IPS-15b (cell line): Measurements from ENCODE around the gene DEXI.

Experiments used
- H3K27me3 ChIP-seq: one replicate; pipeline ENCODE4 v1.6.1; 2013; ENCODE audit warnings: low read length; ENCODE audit not compliant: control insufficient read depth, insufficient read depth
- H3K36me3 ChIP-seq: one replicate; pipeline ENCODE4 v1.6.1; 2013; ENCODE audit warnings: low read length; ENCODE audit not compliant: control insufficient read depth, insufficient read depth
- H3K4me1 ChIP-seq: one replicate; pipeline ENCODE4 v1.6.1; 2013; ENCODE audit warnings: mild to moderate bottlenecking, low read length; ENCODE audit not compliant: control insufficient read depth, insufficient read depth
- H3K4me3 ChIP-seq: one replicate; pipeline ENCODE4 v1.5.1; 2013; ENCODE audit warnings: low read depth, low read length
- H3K9ac ChIP-seq: one replicate; pipeline ENCODE4 v1.6.1; 2013; ENCODE audit warnings: low read depth, mild to moderate bottlenecking, low read length
- H3K9me3 ChIP-seq: one replicate; pipeline ENCODE4 v1.6.1; 2013; ENCODE audit warnings: mild to moderate bottlenecking, low read length; ENCODE audit not compliant: control insufficient read depth, insufficient read depth

Gene DEXI

GRCh38 chr16:10942352-10943063, at the start of gene DEXI:
Gene DEXI, minus strand, starts transcription at chr16:10942468. Its CDS starts 463 bp downstream, at chr16:10942005.
- H3K36me3 ChIP-seq: no peaks in the 10 kb centered on the region
- H3K4me3 ChIP-seq: peak within 1 kb of the TSS; percentile 89
- peaks cover 26% of the 10 kb centered on the region for H3K4me1 ChIP-seq
- no peaks in the 10 kb centered on the region for H3K9me3 ChIP-seq
- peaks cover 6% of the 10 kb centered on the region for H3K27me3 ChIP-seq
- peak within 1 kb of the TSS; percentile 60 for H3K9ac ChIP-seq

GRCh38 chr16:10990378-10990777, 48.1 kb upstream of the DEXI start:
- Histone ChIP-seq H3K4me3 (no peak overlapping the region), H3K9me3 (no peaks in the 10 kb centered on the region), H3K4me1 (no peaks in the 10 kb centered on the region), H3K27me3 (no peaks in the 10 kb centered on the region), H3K36me3 (peaks cover 3% of the 10 kb centered on the region), H3K9ac (no peak overlapping the region)

- no peaks in the 10 kb centered on the region for H3K4me1 ChIP-seq
- H3K9me3 ChIP-seq: no peaks in the 10 kb centered on the region
- no peak overlapping the region for H3K4me3 ChIP-seq
- H3K36me3 ChIP-seq: peaks cover 3% of the 10 kb centered on the region
- no peaks in the 10 kb centered on the region for H3K27me3 ChIP-seq
- no peak overlapping the region for H3K9ac ChIP-seq
These were observed 47.3 kb upstream of the DEXI start for GRCh38 chr16:10989559-10989958.

- Histone ChIP-seq H3K4me3 (no peak overlapping the region), H3K9ac (no peak overlapping the region), H3K36me3 (peaks cover 3% of the 10 kb centered on the region)
These were observed 46.6 kb upstream of the DEXI start for GRCh38 chr16:10988879-10989278.

GRCh38 chr16:10988164-10988803, 46.0 kb upstream of the DEXI start:
- H3K9me3 ChIP-seq: no peaks in the 10 kb centered on the region
- H3K4me1 ChIP-seq: no peaks in the 10 kb centered on the region
- H3K4me3 ChIP-seq: no peak overlapping the region
- H3K36me3 ChIP-seq: peaks cover 5% of the 10 kb centered on the region
- H3K27me3 ChIP-seq: no peaks in the 10 kb centered on the region
- H3K9ac ChIP-seq: no peak overlapping the region

More at GRCh38 chr16:10988879-10989278, 46.6 kb upstream of the DEXI start:
- Histone ChIP-seq H3K9me3 (no peaks in the 10 kb centered on the region), H3K27me3 (no peaks in the 10 kb centered on the region), H3K4me1 (no peaks in the 10 kb centered on the region)

GRCh38 chr16:10987361-10988163, 45.3 kb upstream of the DEXI start:
- Histone ChIP-seq H3K27me3 (no peaks in the 10 kb centered on the region), H3K4me1 (no peaks in the 10 kb centered on the region), H3K9me3 (no peaks in the 10 kb centered on the region), H3K4me3 (no peak overlapping the region), H3K36me3 (peaks cover 6% of the 10 kb centered on the region), H3K9ac (no peak overlapping the region)

- no peaks in the 10 kb centered on the region for H3K9me3 ChIP-seq
- H3K4me1 ChIP-seq: no peaks in the 10 kb centered on the region
- no peak overlapping the region for H3K9ac ChIP-seq
- no peak overlapping the region for H3K4me3 ChIP-seq
- H3K27me3 ChIP-seq: no peaks in the 10 kb centered on the region
- H3K36me3 ChIP-seq: peaks cover 3% of the 10 kb centered on the region
These were observed 42.2 kb upstream of the DEXI start for GRCh38 chr16:10984509-10984908.

- no peaks in the 10 kb centered on the region for H3K9me3 ChIP-seq
- H3K9ac ChIP-seq: no peak overlapping the region
- H3K36me3 ChIP-seq: peaks cover 3% of the 10 kb centered on the region
- H3K27me3 ChIP-seq: no peaks in the 10 kb centered on the region
- no peak overlapping the region for H3K4me3 ChIP-seq
- no peaks in the 10 kb centered on the region for H3K4me1 ChIP-seq
These were observed 40.9 kb upstream of the DEXI start for GRCh38 chr16:10983159-10983558.

GRCh38 chr16:10982465-10983150, 40.3 kb upstream of the DEXI start:
- no peak overlapping the region for H3K9ac ChIP-seq
- no peaks in the 10 kb centered on the region for H3K4me1 ChIP-seq
- no peaks in the 10 kb centered on the region for H3K27me3 ChIP-seq
- H3K4me3 ChIP-seq: no peak overlapping the region
- peaks cover 3% of the 10 kb centered on the region for H3K36me3 ChIP-seq
- no peaks in the 10 kb centered on the region for H3K9me3 ChIP-seq

- peaks cover 3% of the 10 kb centered on the region for H3K36me3 ChIP-seq
- H3K27me3 ChIP-seq: no peaks in the 10 kb centered on the region
- H3K4me1 ChIP-seq: no peaks in the 10 kb centered on the region
- H3K4me3 ChIP-seq: no peak overlapping the region
- no peaks in the 10 kb centered on the region for H3K9me3 ChIP-seq
- H3K9ac ChIP-seq: no peak overlapping the region
These were observed 39.5 kb upstream of the DEXI start for GRCh38 chr16:10981697-10982216.

- Histone ChIP-seq H3K4me3 (no peak overlapping the region), H3K4me1 (no peaks in the 10 kb centered on the region), H3K27me3 (no peaks in the 10 kb centered on the region), H3K36me3 (peaks cover 3% of the 10 kb centered on the region), H3K9me3 (no peaks in the 10 kb centered on the region), H3K9ac (no peak overlapping the region)
These were observed 38.5 kb upstream of the DEXI start for GRCh38 chr16:10980813-10981212.
